Naive B cell (primary cell): ENCODE measurements around the gene XRCC6. TPM values are rescaled to one million over a fixed set of nuclear protein-coding genes. Genes with fewer than 3 reads are reported as not detected.
"Not testable (repeated sequence)": the region's sequence is repeated elsewhere in the genome, so short reads cannot be mapped to it uniquely, and the experiment has no call there.

ENCODE experiments used
- ATAC-seq, 2 donors: fragments of 150-1000 bp; cut with Tn5 transposase; 2 replicates each; pipeline ENCODE4 v1.10.0; 2021; ENCODE audit warnings: low read depth in 2 of 2, mild to moderate bottlenecking in 2 of 2, moderate library complexity in 2 of 2
- DNase-seq: peaks from one replicate; pipeline ENCODE4 v3.0.0; 2022
- H3K27ac Mint-ChIP-seq, 6 donors: one replicate each; pipeline ENCODE4 v1.8.0; 2020 to 2022; ENCODE audit warnings: mild to moderate bottlenecking in 6 of 6, mixed read lengths in 6 of 6, moderate library complexity in 5 of 6, inconsistent platforms in 2 of 6
- H3K27me3 Mint-ChIP-seq, 3 donors: one replicate each; pipeline ENCODE4 v1.8.0; 2021 to 2022; ENCODE audit warnings: mixed read lengths in 3 of 3, mild to moderate bottlenecking in 1 of 3
- H3K36me3 Mint-ChIP-seq, 2 donors: one replicate each; pipeline ENCODE4 v1.8.0; 2020 to 2022; ENCODE audit warnings: mixed read lengths in 2 of 2, inconsistent platforms in 1 of 2, mild to moderate bottlenecking in 1 of 2
- H3K4me1 Mint-ChIP-seq, 3 donors: one replicate each; pipeline ENCODE4 v1.8.0; 2020 to 2022; ENCODE audit warnings: mixed read lengths in 3 of 3, inconsistent platforms in 1 of 3, mild to moderate bottlenecking in 1 of 3, moderate library complexity in 1 of 3
- H3K4me3 Mint-ChIP-seq, 8 donors: one replicate each; pipeline ENCODE4 v1.8.0; 2020 to 2022; ENCODE audit warnings: mild to moderate bottlenecking in 8 of 8, mixed read lengths in 8 of 8, moderate library complexity in 8 of 8, inconsistent platforms in 2 of 8
- H3K9me3 Mint-ChIP-seq, 7 donors: one replicate each; pipeline ENCODE4 v1.8.0; 2020 to 2022; ENCODE audit warnings: mixed read lengths in 7 of 7, mild to moderate bottlenecking in 5 of 7, inconsistent platforms in 2 of 7, moderate library complexity in 1 of 7
- polyA plus RNA-seq, 6 donors: library from polyadenylated mRNA; unstranded; fragments of 300-500 nt; fragmentation: Illumina TruSeq; gene quantifications; one replicate each; pipeline ENCODE4 v1.2.3, GENCODE V29; 2021; ENCODE audit warnings: low read depth in 6 of 6

Gene XRCC6
- polyA plus RNA-seq, 6 donors from 2014 or later = 407 to 580 (median 420) TPM

- peaks cover 7% of the 10 kb centered on the region in 2 donors for H3K36me3 Mint-ChIP-seq
- DNase-seq (no peak), ATAC-seq (no peak)
- H3K27ac Mint-ChIP-seq = peak overlapping the region in 1 of 6 donors; percentile 33
- H3K4me1 Mint-ChIP-seq = peaks cover 16% of the 10 kb centered on the region in 3 donors
- H3K4me3 Mint-ChIP-seq = peak overlapping the region in 2 of 8 donors; percentile 20 to 49
- H3K9me3 Mint-ChIP-seq = no peaks in the 10 kb centered on the region
- H3K27me3 Mint-ChIP-seq = no peaks in the 10 kb centered on the region
Measured at GRCh38 chr22:41585898-41586297, 35.2 kb upstream of the XRCC6 start.

- Mint-ChIP-seq H3K27me3 (no peaks in the 10 kb centered on the region), H3K9me3 (no peaks in the 10 kb centered on the region), H3K4me1 (peaks cover 14 to 18% (median 16%) of the 10 kb centered on the region in 3 donors), H3K27ac (no peak overlapping the region), H3K4me3 (peak overlapping the region in 3 of 8 donors; percentile 25 to 74 (median 29)), H3K36me3 (peaks cover 4 to 5% of the 10 kb centered on the region in 2 donors)
- no peak for DNase-seq
- no peak for ATAC-seq
Measured at GRCh38 chr22:41587347-41587723, 33.8 kb upstream of the XRCC6 start.

GRCh38 chr22:41589391-41590241 is 31.5 kb upstream of the XRCC6 start, which contains the start of gene PMM1:
TSS of gene PMM1 (minus strand) at chr22:41589840. CDS start at chr22:41589805, 35 bp downstream.
- peak within 1 kb of the TSS; percentile 33 to 91 (median 64) for H3K27ac Mint-ChIP-seq

GRCh38 chr22:41593336-41593960 is 27.6 kb upstream of the XRCC6 start:
- H3K9me3 Mint-ChIP-seq, H3K27ac Mint-ChIP-seq, DNase-seq, H3K4me3 Mint-ChIP-seq, ATAC-seq, H3K36me3 Mint-ChIP-seq, H3K27me3 Mint-ChIP-seq: not testable (repeated sequence)
- H3K4me1 Mint-ChIP-seq = peaks cover 9 to 16% (median 16%) of the 10 kb centered on the region in 3 donors

More at GRCh38 chr22:41589391-41590241, 31.5 kb upstream of the XRCC6 start, which contains the start of gene PMM1:
- DNase-seq = peak; percentile 100
- Mint-ChIP-seq H3K4me1 (peaks cover 13 to 16% (median 16%) of the 10 kb centered on the region in 3 donors), H3K27me3 (no peaks in the 10 kb centered on the region), H3K36me3 (no peaks in the 10 kb centered on the region), H3K4me3 (peak within 1 kb of the TSS; percentile 79 to 96 (median 94)), H3K9me3 (no peaks in the 10 kb centered on the region)
- peak; percentile 95 for ATAC-seq

- Mint-ChIP-seq H3K27ac (no peak overlapping the region), H3K36me3 (no peaks in the 10 kb centered on the region), H3K4me1 (peaks cover 0 to 2% (median 0%) of the 10 kb centered on the region in 3 donors), H3K9me3 (no peaks in the 10 kb centered on the region), H3K4me3 (no peak overlapping the region), H3K27me3 (no peaks in the 10 kb centered on the region)
- ATAC-seq = no peak
- no peak for DNase-seq
Measured at GRCh38 chr22:41595703-41596102, 25.4 kb upstream of the XRCC6 start.

GRCh38 chr22:41596776-41597634 is 24.1 kb upstream of the XRCC6 start:
- DNase-seq (no peak), ATAC-seq (peak; percentile 55)
- H3K36me3 Mint-ChIP-seq = peaks cover 0 to 5% of the 10 kb centered on the region in 2 donors
- H3K4me1 Mint-ChIP-seq = no peaks in the 10 kb centered on the region
- H3K4me3 Mint-ChIP-seq = no peak overlapping the region
- H3K27ac Mint-ChIP-seq = peak overlapping the region in 1 of 6 donors; percentile 42
- H3K9me3 Mint-ChIP-seq = no peaks in the 10 kb centered on the region
- no peaks in the 10 kb centered on the region for H3K27me3 Mint-ChIP-seq

GRCh38 chr22:41597635-41597953 is 23.5 kb upstream of the XRCC6 start:
- ATAC-seq (no peak), DNase-seq (no peak)
- no peaks in the 10 kb centered on the region for H3K27me3 Mint-ChIP-seq
- peak overlapping the region in 1 of 6 donors; percentile 42 for H3K27ac Mint-ChIP-seq
- H3K36me3 Mint-ChIP-seq = peaks cover 3 to 10% of the 10 kb centered on the region in 2 donors
- no peak overlapping the region for H3K4me3 Mint-ChIP-seq
- no peaks in the 10 kb centered on the region for H3K9me3 Mint-ChIP-seq
- H3K4me1 Mint-ChIP-seq = peaks cover 0 to 3% (median under 1%) of the 10 kb centered on the region in 3 donors

GRCh38 chr22:41598081-41598480 is 23.0 kb upstream of the XRCC6 start:
- DNase-seq (no peak), ATAC-seq (no peak)
- no peak overlapping the region for H3K4me3 Mint-ChIP-seq
- no peaks in the 10 kb centered on the region for H3K27me3 Mint-ChIP-seq
- peak overlapping the region in 1 of 6 donors; percentile 85 for H3K27ac Mint-ChIP-seq
- H3K4me1 Mint-ChIP-seq = peaks cover 0 to 5% (median 3%) of the 10 kb centered on the region in 3 donors
- peaks cover 8 to 15% of the 10 kb centered on the region in 2 donors for H3K36me3 Mint-ChIP-seq
- H3K9me3 Mint-ChIP-seq = no peaks in the 10 kb centered on the region

- no peak overlapping the region for H3K27ac Mint-ChIP-seq
Measured at GRCh38 chr22:41598891-41599635, 22.0 kb upstream of the XRCC6 start.

GRCh38 chr22:41600976-41601375 is 20.1 kb upstream of the XRCC6 start:
- Mint-ChIP-seq H3K27me3 (peaks cover 0 to 5% (median 0%) of the 10 kb centered on the region in 3 donors), H3K4me1 (peaks cover 5 to 9% (median 9%) of the 10 kb centered on the region in 3 donors), H3K36me3 (peaks cover 19 to 25% of the 10 kb centered on the region in 2 donors), H3K9me3 (no peaks in the 10 kb centered on the region), H3K4me3 (no peak overlapping the region), H3K27ac (peak overlapping the region in 1 of 6 donors; percentile 37)
- no peak for DNase-seq
- no peak for ATAC-seq

More at GRCh38 chr22:41598891-41599635, 22.0 kb upstream of the XRCC6 start:
- H3K4me1 Mint-ChIP-seq = peaks cover 5 to 6% (median 5%) of the 10 kb centered on the region in 3 donors
- H3K4me3 Mint-ChIP-seq = no peak overlapping the region
- no peak for ATAC-seq
- no peak for DNase-seq
- peaks cover 11 to 16% of the 10 kb centered on the region in 2 donors for H3K36me3 Mint-ChIP-seq
- H3K9me3 Mint-ChIP-seq = no peaks in the 10 kb centered on the region
- no peaks in the 10 kb centered on the region for H3K27me3 Mint-ChIP-seq

GRCh38 chr22:41603873-41604332 is 17.2 kb upstream of the XRCC6 start:
- peak overlapping the region in 2 of 6 donors; percentile 26 to 60 for H3K27ac Mint-ChIP-seq
- H3K4me3 Mint-ChIP-seq = peak overlapping the region in 2 of 8 donors; percentile 30 to 53
- peaks cover 5 to 12% (median 9%) of the 10 kb centered on the region in 3 donors for H3K4me1 Mint-ChIP-seq
- H3K9me3 Mint-ChIP-seq = no peaks in the 10 kb centered on the region
- peaks cover 0 to 9% (median 0%) of the 10 kb centered on the region in 3 donors for H3K27me3 Mint-ChIP-seq
- DNase-seq = peak; percentile 27
- H3K36me3 Mint-ChIP-seq = peaks cover 26 to 30% of the 10 kb centered on the region in 2 donors
- ATAC-seq = peak; percentile 85 to 90

- H3K9me3 Mint-ChIP-seq = no peaks in the 10 kb centered on the region
- peaks cover 0 to 9% (median 0%) of the 10 kb centered on the region in 3 donors for H3K27me3 Mint-ChIP-seq
- H3K27ac Mint-ChIP-seq = peak overlapping the region in 1 of 6 donors; percentile 88
- H3K4me3 Mint-ChIP-seq = no peak overlapping the region
- DNase-seq (no peak), ATAC-seq (no peak)
- peaks cover 5 to 11% (median 6%) of the 10 kb centered on the region in 3 donors for H3K4me1 Mint-ChIP-seq
- peaks cover 10 to 19% of the 10 kb centered on the region in 2 donors for H3K36me3 Mint-ChIP-seq
Measured at GRCh38 chr22:41608386-41608785, 12.7 kb upstream of the XRCC6 start.
